Measurements from ENCODE around the gene DLG5.

The DLG5 gene

GRCh38 chr10:77817541-77817940 is 109.0 kb downstream of the DLG5 start:
- no peak for DNase-seq

- no peak for DNase-seq
Observed at GRCh38 chr10:77816311-77816710, 110.2 kb downstream of the DLG5 start.

GRCh38 chr10:77812741-77813140 is 113.8 kb downstream of the DLG5 start:
- DNase-seq: no peak

GRCh38 chr10:77811831-77812430 is 114.6 kb downstream of the DLG5 start:
- no peak for DNase-seq

GRCh38 chr10:77810446-77811335 is 115.9 kb downstream of the DLG5 start:
- DNase-seq: no peak

GRCh38 chr10:77809336-77809735 is 117.2 kb downstream of the DLG5 start:
- DNase-seq: no peak

- DNase-seq: no peak
Observed at GRCh38 chr10:77807706-77808105, 118.8 kb downstream of the DLG5 start.

- no peak for DNase-seq
Observed at GRCh38 chr10:77806511-77807157, 119.9 kb downstream of the DLG5 start.

- DNase-seq: no peak
Observed at GRCh38 chr10:77805676-77806075, 120.9 kb downstream of the DLG5 start.

GRCh38 chr10:77804371-77804770 is 122.2 kb downstream of the DLG5 start:
- DNase-seq: no peak

GRCh38 chr10:77801474-77802161 is 124.9 kb downstream of the DLG5 start:
- no peak for DNase-seq

- DNase-seq: no peak
Observed at GRCh38 chr10:77800738-77801266, 125.8 kb downstream of the DLG5 start.

GRCh38 chr10:77800320-77800719 is 126.2 kb downstream of the DLG5 start:
- no peak for DNase-seq

- no peak for DNase-seq
Observed at GRCh38 chr10:77799352-77799751, 127.2 kb downstream of the DLG5 start.

- DNase-seq: no peak
Observed at GRCh38 chr10:77798940-77799339, 127.6 kb downstream of the DLG5 start.

- DNase-seq: no peak
Observed at GRCh38 chr10:77796311-77796915, 130.1 kb downstream of the DLG5 start.

- DNase-seq: no peak
Observed at GRCh38 chr10:77795426-77796055, 131.0 kb downstream of the DLG5 start.

GRCh38 chr10:77794256-77795142 is 132.1 kb downstream of the DLG5 start:
- no peak for DNase-seq

- no peak for DNase-seq
Observed at GRCh38 chr10:77793831-77794230, 132.7 kb downstream of the DLG5 start.

- DNase-seq: no peak
Observed at GRCh38 chr10:77792155-77792554, 134.4 kb downstream of the DLG5 start.

- no peak for DNase-seq
Observed at GRCh38 chr10:77791506-77791905, 135.0 kb downstream of the DLG5 start.
